ENCODE results near the gene CLDN17.

Gene CLDN17

GRCh38 chr21:30166705-30167104 lies at the start of gene CLDN17:
Gene CLDN17, minus strand, starts transcription at chr21:30166805. Its CDS starts 188 bp downstream, at chr21:30166617.
- no peak for DNase-seq (ENCODE audit: low spot score)

DNA sequence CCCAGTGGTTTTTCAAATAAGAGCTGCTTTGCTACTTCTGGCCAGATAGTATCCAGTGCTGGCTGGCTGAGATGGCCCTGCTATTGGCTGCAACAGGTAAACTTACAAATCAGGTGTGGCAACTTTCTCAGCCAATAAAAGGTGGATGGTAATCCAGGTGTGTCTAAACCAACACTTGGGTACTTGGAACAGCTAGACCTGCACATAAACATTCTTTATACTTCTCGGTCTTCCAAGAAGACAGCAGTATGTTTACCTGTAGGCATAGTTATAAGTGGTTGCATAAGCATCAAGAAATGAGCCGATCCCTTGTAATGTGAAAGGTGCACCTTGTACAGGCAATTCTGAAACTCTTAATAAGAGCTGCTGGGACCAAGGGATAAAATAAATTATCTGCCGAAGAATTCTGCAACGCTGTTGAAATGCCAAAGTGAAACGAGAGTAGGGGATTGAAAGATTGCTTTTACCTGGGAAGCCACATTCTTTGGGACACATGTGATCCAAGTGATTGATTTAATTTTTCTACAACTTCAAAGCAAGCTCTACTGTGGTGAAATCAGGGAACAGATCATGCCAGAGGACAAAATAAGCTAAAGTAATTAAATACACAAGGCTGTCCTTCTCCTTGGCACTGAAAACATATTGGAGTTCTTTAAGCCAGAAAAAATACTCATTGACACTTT lies 49.6 kb upstream of the CLDN17 start, which contains the start of gene CLDN8:
Gene CLDN8, minus strand, starts transcription at position 57 of the 683 bp plus-strand sequence. CDS start 172 bp downstream, outside the sequence.
- DNase-seq (ENCODE audit: low spot score): no peak

- no peak for DNase-seq (ENCODE audit: low spot score)
Measured at GRCh38 chr21:30211071-30211470, 44.5 kb upstream of the CLDN17 start.

GRCh38 chr21:30209601-30210000 lies 43.0 kb upstream of the CLDN17 start:
- DNase-seq (ENCODE audit: low spot score): no peak

DNA sequence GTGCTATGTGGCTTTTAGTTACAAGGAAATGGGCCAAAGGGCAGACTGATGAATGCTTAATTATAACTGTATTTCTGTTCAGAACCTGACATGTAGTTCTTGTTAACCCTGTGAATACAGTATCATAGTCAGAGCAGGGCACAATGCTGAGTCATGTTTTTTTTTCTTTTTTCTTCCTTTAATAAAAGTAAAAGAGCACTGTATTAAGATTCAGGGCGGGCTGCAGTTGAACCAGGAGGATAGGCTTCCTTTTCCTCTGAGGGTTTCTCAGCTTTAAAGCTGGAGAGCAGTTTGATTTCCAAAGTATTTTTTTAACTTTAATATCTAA lies 40.6 kb upstream of the CLDN17 start:
- DNase-seq (ENCODE audit: low spot score): no peak

GRCh38 chr21:30206551-30207251 lies 40.1 kb upstream of the CLDN17 start:
- DNase-seq (ENCODE audit: low spot score): no peak

DNA sequence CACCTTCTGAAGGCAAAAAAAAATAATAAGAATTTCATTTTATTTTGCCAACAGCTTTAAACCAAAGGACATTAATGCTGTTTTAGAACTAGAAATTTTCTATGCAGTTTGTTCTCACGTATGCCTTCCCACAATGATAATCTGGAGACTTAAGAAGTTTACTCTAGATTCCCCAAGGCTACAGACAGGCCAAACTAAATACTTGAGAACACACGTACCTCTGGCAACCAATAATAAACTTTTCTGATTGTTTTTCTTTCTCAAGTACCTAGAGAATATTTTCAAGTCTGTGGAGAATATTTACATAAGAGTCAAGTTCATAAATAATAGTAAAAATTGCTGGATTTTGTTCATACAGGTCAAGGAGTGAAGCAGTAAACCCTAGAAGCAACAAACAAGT lies 33.4 kb upstream of the CLDN17 start:
- DNase-seq (ENCODE audit: low spot score): no peak

DNA sequence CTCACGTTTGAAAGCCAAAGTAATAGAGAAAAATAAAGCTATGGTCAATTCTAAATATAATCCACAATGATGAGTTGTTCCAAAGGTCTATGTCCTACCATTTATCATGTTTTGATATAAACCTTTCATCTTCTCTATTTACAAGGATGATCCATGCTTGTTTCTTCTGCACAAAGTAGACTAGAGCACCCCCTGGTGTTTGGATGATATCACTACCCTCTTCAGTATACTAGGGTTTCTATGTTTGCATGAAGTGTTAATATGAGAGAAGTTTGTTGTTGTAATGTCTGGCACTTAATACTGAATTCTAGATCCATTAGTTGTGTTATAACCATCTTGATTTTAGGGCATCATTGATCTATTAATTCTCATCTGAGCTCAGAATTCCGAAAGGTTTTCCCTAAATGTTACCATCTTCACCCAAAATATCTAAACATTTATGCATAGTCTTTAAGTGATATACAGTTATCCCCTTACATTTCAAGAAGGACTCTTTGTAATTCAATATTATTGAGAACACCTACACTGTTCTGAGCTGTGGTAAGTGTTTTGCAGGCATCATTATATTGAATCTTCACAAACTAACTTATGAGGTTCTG lies 28.2 kb upstream of the CLDN17 start:
- peak; percentile 7 for DNase-seq (ENCODE audit: low spot score)

GRCh38 chr21:30193201-30193600 lies 26.6 kb upstream of the CLDN17 start:
- DNase-seq (ENCODE audit: low spot score): no peak

DNA sequence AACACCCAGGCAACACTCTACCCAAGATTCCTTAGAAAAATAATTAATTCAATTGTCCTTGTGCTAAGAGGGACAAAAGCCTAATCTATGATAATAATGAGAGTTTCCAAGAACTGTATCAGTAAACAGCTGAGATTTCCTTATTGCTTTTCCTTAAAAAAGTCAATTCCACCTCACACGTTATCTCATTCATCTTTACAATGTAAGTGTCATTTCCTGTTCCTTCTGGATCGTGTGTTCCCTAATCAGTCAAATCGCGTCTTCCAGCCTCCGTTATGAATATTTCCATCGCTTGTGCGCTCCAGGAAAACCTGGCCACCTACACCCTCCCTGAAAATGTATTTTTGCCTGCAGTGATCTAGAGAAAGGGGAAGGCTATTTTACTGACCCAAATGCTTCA lies 23.9 kb upstream of the CLDN17 start:
- DNase-seq (ENCODE audit: low spot score): no peak

GRCh38 chr21:30189773-30190172 lies 23.2 kb upstream of the CLDN17 start:
- no peak for DNase-seq (ENCODE audit: low spot score)

- no peak for DNase-seq (ENCODE audit: low spot score)
Measured at GRCh38 chr21:30186242-30186641, 19.6 kb upstream of the CLDN17 start.

GRCh38 chr21:30168086-30168485 lies 1.5 kb upstream of the CLDN17 start:
- no peak for DNase-seq (ENCODE audit: low spot score)

- DNase-seq (ENCODE audit: low spot score): no peak
Measured at GRCh38 chr21:30166171-30166570, 434 bp downstream of the CLDN17 start.

DNA sequence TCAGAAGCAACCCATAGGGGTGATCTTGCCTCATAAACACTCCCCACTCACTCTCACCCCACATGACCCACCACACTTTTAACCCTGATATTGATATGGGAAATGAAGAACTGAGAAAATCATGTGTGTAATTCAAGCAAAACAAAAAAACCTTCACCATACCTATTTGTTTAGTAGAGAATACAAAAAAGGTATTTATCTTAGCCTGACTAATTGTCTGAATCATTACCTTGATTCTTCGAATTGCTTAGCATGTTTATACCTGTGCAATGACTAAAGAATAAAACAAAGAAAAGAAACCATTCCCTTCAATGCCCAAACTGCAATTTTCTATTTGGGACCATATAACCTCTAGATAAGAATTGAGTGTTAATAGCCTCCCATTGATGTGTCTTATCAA lies 1.8 kb downstream of the CLDN17 start:
- no peak for DNase-seq (ENCODE audit: low spot score)

- DNase-seq (ENCODE audit: low spot score): no peak
Measured at GRCh38 chr21:30153697-30154340, 12.8 kb downstream of the CLDN17 start.

GRCh38 chr21:30152792-30153191 lies 13.8 kb downstream of the CLDN17 start:
- DNase-seq (ENCODE audit: low spot score): no peak

- no peak for DNase-seq (ENCODE audit: low spot score)
Measured at GRCh38 chr21:30148906-30149305, 17.7 kb downstream of the CLDN17 start.

- DNase-seq (ENCODE audit: low spot score): no peak
Measured at GRCh38 chr21:30146558-30147282, 19.9 kb downstream of the CLDN17 start.

DNA sequence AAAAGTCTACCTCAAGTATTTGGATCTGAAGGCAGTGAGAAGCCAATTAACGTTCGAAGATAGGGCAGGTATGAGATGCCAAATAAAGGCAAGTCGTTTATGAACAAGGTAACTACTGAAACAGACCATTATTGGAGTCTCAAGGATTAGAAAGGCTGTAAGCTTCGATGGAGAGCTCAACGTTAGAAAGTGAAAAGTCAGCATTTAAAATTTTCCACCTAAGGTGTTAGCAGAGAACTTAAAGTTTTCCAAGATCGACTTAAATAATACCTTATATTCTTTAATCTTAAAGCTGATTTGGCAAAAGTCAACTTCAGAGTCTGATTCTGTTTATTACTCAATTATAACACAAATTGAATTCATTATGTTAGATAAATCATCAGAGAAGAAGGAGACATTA lies 28.1 kb downstream of the CLDN17 start:
- DNase-seq (ENCODE audit: low spot score): no peak

- no peak for DNase-seq (ENCODE audit: low spot score)
Measured at GRCh38 chr21:30129246-30129645, 37.4 kb downstream of the CLDN17 start.

DNA sequence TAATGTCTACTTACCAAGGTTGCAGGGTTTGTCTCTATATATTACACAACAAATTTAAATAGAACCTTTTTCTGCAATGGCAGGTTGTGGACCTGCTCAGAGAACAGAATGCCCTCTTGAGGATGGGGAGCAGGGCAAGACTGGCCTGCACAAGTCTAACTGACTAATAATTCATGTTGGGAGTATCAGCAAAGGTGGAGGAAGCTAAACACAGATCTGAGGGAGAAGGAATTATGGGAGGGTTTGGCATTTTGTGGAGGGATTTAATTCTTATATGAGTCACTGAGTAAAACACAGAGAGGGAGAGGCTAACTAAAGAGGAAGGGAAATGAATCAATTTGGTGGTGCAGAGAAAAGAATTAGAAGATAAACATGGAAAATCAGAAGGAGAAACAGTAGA lies 40.0 kb downstream of the CLDN17 start:
- no peak for DNase-seq (ENCODE audit: low spot score)
